ENCODE data around the gene RHO.

GRCh38 chr3:129565902-129566301, 37.5 kb downstream of the RHO start:
- no peak for TF ChIP-seq POLR2AphosphoS5 (IDR thresholded peaks at IDR 0.05)
- TF ChIP-seq, protein P1, sequence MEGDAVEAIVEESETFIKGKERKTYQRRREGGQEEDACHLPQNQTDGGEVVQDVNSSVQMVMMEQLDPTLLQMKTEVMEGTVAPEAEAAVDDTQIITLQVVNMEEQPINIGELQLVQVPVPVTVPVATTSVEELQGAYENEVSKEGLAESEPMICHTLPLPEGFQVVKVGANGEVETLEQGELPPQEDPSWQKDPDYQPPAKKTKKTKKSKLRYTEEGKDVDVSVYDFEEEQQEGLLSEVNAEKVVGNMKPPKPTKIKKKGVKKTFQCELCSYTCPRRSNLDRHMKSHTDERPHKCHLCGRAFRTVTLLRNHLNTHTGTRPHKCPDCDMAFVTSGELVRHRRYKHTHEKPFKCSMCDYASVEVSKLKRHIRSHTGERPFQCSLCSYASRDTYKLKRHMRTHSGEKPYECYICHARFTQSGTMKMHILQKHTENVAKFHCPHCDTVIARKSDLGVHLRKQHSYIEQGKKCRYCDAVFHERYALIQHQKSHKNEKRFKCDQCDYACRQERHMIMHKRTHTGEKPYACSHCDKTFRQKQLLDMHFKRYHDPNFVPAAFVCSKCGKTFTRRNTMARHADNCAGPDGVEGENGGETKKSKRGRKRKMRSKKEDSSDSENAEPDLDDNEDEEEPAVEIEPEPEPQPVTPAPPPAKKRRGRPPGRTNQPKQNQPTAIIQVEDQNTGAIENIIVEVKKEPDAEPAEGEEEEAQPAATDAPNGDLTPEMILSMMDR (IDR thresholded peaks at IDR 0.05) = no peak
- TF ChIP-seq POLR2A (IDR thresholded peaks at IDR 0.05) = no peak
